Fibroblast of mammary gland (primary cell): ENCODE results near the gene EME2.

Source experiments
- DNase-seq: peaks from one replicate; pipeline ENCODE4 v3.0.0-alpha.2; 2010; ENCODE audit warnings: low read depth
- H3K4me3 ChIP-seq: 2 replicates; pipeline ENCODE4 v1.5.1; 2011; ENCODE audit warnings: low read depth, mild to moderate bottlenecking, low read length, moderate library complexity; ENCODE audit not compliant: control insufficient read depth
- CTCF ChIP-seq: conservative IDR thresholded peaks from 2 replicates; pipeline ENCODE4 v1.5.1; 2011; ENCODE audit warnings: low read depth, low read length, inconsistent platforms; ENCODE audit not compliant: control insufficient read depth, insufficient read depth

Gene EME2

GRCh38 chr16:1787322-1788094 is 14.9 kb downstream of the EME2 start:
- TF ChIP-seq CTCF, result no peak
- H3K4me3 ChIP-seq, result no peak overlapping the region
- no peak for DNase-seq

GRCh38 chr16:1788095-1788707 is 15.6 kb downstream of the EME2 start:
- no peak for TF ChIP-seq CTCF
- H3K4me3 ChIP-seq, result no peak overlapping the region
- DNase-seq, result no peak

DNA sequence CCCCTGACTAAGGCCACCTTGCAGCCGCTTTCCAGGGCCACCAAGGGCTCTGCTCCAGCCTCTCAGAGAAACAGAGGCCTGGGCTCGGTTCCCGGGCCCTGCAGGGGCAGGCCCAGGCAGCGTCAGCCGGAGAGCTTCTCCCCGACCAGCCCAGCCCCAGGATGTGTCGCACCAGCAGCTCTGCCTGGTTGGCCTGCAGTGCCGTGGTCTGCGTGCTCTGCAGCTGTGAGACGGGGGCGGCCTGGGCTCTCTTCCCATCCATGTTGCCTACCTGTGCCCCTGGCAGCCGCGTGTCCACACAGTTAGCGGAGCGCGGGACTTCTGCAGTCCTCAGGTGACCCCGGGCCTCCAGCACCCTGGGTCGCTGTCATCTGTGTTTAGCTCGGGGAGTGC is 16.1 kb downstream of the EME2 start:
- no peak for DNase-seq
- TF ChIP-seq CTCF, result no peak
- H3K4me3 ChIP-seq, result no peak overlapping the region

DNA sequence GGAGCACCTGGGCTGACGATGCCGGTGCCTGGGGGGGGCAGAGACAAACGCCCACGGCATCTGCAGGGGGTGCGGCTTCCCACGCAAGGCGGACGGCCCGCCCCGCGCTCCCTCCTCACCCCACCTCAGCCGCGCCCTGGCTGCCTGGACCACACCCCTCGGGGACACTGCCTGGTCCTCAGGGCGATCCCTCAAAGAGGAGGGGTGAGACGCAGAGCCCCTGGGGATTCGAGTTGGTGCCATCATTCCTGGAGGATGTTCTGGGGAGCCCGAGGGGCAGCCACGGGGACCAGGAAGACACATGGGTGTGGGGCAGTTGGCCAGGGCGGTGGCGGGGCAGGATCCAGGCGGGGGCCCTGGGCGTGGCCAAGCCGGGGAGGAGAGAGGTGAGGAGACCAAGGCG is 17.0 kb downstream of the EME2 start:
- DNase-seq, result no peak
- H3K4me3 ChIP-seq, result no peak overlapping the region
- TF ChIP-seq CTCF, result no peak

- no peak overlapping the region for H3K4me3 ChIP-seq
- TF ChIP-seq CTCF, result no peak
- no peak for DNase-seq
These were observed 17.6 kb downstream of the EME2 start for GRCh38 chr16:1790261-1790610.

DNA sequence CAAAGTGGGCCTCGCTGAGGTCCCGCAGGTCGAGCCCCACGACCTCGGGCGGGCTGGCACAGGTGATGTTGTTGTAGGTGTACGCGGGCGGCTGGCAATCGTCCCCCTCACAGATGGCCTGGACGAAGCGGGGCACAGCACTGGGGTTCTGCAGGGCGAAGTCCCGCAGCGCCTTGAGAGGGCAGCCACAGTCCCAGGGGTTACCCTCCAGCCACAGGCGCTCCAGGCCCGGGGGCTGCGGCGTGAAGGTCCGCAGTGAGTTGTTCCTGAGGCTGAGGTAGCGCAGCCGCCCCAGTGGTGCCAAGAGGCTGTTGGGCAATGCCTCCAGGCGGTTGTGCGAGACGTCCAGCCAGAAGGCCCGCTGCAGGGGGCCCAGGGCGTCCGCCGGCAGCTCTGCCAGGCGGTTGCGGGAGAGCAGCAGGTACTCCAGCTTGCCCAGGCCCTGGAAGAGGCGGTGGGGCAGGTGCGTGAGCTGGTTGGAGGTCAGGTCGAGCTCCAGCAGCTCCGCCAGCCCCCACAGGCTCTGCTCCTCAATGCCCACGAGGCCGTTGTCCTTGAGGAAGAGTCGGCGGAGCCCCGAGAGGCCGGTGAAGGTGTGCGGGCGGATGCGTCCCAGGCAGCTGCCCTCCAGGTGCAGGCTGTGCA is 18.1 kb downstream of the EME2 start:
- DNase-seq, result no peak
- TF ChIP-seq CTCF, result no peak
- no peak overlapping the region for H3K4me3 ChIP-seq
